Retinal pigment epithelial cell (primary cell): ENCODE results near the gene SYNJ2.

ENCODE experiments used
- DNase-seq: peaks from one replicate; pipeline ENCODE4 v3.0.0-alpha.2; 2010; ENCODE audit warnings: low read depth
- H3K4me3 ChIP-seq: 2 replicates; pipeline ENCODE4 v1.5.1; 2011; ENCODE audit warnings: mild to moderate bottlenecking, low read length, control low read depth, moderate library complexity
- TF ChIP-seq, protein P1 (sequence below): conservative IDR thresholded peaks from 2 replicates; pipeline ENCODE4 v1.5.1; 2011; ENCODE audit warnings: low read depth, low read length, control low read depth, inconsistent platforms

SYNJ2 gene

GRCh38 chr6:158053377-158054313, 72.0 kb downstream of the SYNJ2 start:
- H3K4me3 ChIP-seq = no peak overlapping the region
- DNase-seq = no peak
- TF ChIP-seq, protein P1, sequence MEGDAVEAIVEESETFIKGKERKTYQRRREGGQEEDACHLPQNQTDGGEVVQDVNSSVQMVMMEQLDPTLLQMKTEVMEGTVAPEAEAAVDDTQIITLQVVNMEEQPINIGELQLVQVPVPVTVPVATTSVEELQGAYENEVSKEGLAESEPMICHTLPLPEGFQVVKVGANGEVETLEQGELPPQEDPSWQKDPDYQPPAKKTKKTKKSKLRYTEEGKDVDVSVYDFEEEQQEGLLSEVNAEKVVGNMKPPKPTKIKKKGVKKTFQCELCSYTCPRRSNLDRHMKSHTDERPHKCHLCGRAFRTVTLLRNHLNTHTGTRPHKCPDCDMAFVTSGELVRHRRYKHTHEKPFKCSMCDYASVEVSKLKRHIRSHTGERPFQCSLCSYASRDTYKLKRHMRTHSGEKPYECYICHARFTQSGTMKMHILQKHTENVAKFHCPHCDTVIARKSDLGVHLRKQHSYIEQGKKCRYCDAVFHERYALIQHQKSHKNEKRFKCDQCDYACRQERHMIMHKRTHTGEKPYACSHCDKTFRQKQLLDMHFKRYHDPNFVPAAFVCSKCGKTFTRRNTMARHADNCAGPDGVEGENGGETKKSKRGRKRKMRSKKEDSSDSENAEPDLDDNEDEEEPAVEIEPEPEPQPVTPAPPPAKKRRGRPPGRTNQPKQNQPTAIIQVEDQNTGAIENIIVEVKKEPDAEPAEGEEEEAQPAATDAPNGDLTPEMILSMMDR = no peak

- no peak overlapping the region for H3K4me3 ChIP-seq
- DNase-seq = no peak
- TF ChIP-seq, protein P1 = no peak
Measured at GRCh38 chr6:158056355-158056754, 74.7 kb downstream of the SYNJ2 start.

DNA sequence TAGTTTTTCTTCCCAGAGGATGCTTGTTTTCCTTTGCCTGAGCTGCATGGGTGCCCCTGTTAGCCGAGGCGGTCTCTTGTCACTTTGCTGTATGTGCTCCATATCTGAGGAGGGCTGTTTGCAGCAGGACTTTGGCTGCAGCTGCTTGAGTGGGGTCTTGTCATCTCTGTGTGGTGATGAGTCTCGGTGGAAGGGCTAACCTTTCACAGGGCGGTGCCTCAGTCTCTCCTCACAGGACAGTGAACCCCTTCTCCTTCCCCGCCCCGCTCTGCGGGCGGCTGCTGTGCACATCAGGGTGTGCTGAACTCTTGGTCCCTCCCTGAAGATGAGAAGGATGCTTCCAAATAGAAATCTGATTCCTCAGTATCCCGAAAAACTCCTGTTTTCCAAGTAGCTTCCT, 75.1 kb downstream of the SYNJ2 start:
- TF ChIP-seq, protein P1 = no peak
- H3K4me3 ChIP-seq = no peak overlapping the region
- no peak for DNase-seq

DNA sequence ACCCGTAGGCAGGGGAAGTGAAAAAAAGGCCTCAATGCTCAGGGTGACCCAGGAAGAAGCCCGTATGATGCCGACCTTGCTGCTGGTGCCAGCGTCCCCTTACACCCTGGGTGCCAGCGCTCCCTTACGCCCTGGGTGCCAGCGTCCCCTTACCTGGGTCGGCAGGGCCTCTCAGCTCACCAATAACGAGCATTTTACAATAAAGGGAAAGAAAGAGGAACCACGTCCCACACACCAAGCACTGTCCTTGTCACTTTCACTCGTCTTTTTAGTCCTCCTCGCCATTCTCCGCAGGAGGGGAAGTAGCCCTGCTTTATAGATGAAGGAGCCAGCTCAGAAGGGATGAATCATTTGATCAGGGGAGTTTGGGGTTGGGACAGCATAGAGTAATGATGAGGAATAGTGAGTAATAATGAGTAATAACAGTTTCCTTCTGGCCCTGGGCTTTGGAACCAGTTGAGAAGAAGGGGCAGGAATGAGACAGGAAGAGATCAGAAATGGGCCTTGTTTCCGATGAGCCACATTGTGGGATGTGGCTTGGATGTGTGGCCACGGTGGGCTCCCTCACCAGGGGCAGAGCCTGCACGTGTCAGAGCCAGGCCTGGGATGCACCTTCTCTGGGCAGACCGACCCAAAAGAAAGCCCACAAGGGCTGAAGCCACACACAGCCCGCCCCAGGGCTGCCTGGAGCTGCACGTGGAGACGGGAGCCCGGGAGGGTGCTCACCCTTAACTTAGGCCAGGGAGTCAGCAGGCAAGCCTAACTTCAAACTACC, 75.7 kb downstream of the SYNJ2 start:
- DNase-seq = no peak
- no peak overlapping the region for H3K4me3 ChIP-seq
- TF ChIP-seq, protein P1 = no peak

- H3K4me3 ChIP-seq = no peak overlapping the region
- no peak for DNase-seq
- TF ChIP-seq, protein P1 = no peak
Measured at GRCh38 chr6:158058171-158058651, 76.5 kb downstream of the SYNJ2 start.

- DNase-seq = no peak
- no peak overlapping the region for H3K4me3 ChIP-seq
- TF ChIP-seq, protein P1 = no peak
Measured at GRCh38 chr6:158059108-158059507, 77.4 kb downstream of the SYNJ2 start.
